HCT116 (cell line): ENCODE measurements around the gene BSPRY. TPM values are rescaled to one million over a fixed set of nuclear protein-coding genes. Genes with fewer than 3 reads are reported as not detected.

ENCODE experiments used
- ATAC-seq: fragments of 200-7000 bp; cut with Tn5 transposase; 2 replicates; pipeline ENCODE4 v1.9.1; 2020; ENCODE audit warnings: mild to moderate bottlenecking, moderate library complexity
- BruUV-seq: library from RNA; stranded (reverse); fragments of 400-500 nt; replicated peaks from 2 replicates; lab custom pipeline; 2021; lab: Mats Ljungman, UMichigan
- CTCF ChIA-PET: fragments of 300-600 bp; sonication (Branson Sonifier 250); formaldehyde crosslinking; loops from one replicate; lab custom pipeline; 2021; ENCODE audit warnings: antibody characterized with exemption; lab: Charles Lee
- POLR2A ChIA-PET: fragments of 300-600, 350-600 bp; sonication (Branson Sonifier 250); formaldehyde crosslinking; loops from one replicate; lab custom pipeline; 2021; ENCODE audit warnings: antibody characterized with exemption; lab: Charles Lee
- RAD21 ChIA-PET, 2 experiments: fragments of 300-600 bp; sonication (Branson Sonifier 250); formaldehyde crosslinking; loops; one replicate each; lab custom pipeline; 2023; ENCODE audit warnings: low total read pairs in 2 of 2; ENCODE audit not compliant: uncharacterized antibody in 2 of 2, unreplicated experiment in 2 of 2, low non-redundant PET in 1 of 2; lab: Charles Lee
- DNase-seq: peaks from one replicate; pipeline ENCODE4 v3.0.0-alpha.2; 2010; ENCODE audit warnings: low read depth, low spot score
- H2AFZ ChIP-seq: fragments of 200-600 bp; shearing (Covaris generic), sonication (generic); 2 replicates; pipeline ENCODE4 v1.6.1; 2017; ENCODE audit warnings: low read depth, mixed run types, mixed read lengths, antibody characterized with exemption, low read length; ENCODE audit not compliant: poor library complexity, severe bottlenecking
- H3K27ac ChIP-seq: 2 replicates; pipeline ENCODE4 v1.5.1; 2012; ENCODE audit warnings: low read depth, low read length
- H3K27me3 ChIP-seq: fragments of 200-600 bp; sonication (generic); 2 replicates; pipeline ENCODE4 v1.6.1; 2016; ENCODE audit warnings: mixed run types, low read length, mixed read lengths; ENCODE audit not compliant: insufficient read depth
- H3K36me3 ChIP-seq, 2 experiments: fragments of 200-500 bp in 1 of 2; fragments of 200-600 bp in 1 of 2; sonication (Bioruptor generic) in 1 of 2; sonication (generic) in 1 of 2; 2 replicates each; pipeline versions ENCODE4 v1.5.1 to v1.6.1; 2014 to 2016; ENCODE audit warnings: low read length in 2 of 2, inconsistent platforms in 1 of 2, mixed read lengths in 1 of 2, mixed run types in 1 of 2; ENCODE audit not compliant: insufficient read depth in 2 of 2, control insufficient read depth in 1 of 2
- H3K4me1 ChIP-seq, 2 experiments: fragments of 200-600 bp in 1 of 2; sonication (generic) in 1 of 2; 2 replicates each; pipeline versions ENCODE4 v1.5.1 to v1.6.1; 2012 to 2017; ENCODE audit warnings: low read length in 2 of 2, inconsistent platforms in 1 of 2, mild to moderate bottlenecking in 1 of 2, mixed read lengths in 1 of 2, mixed run types in 1 of 2, moderate library complexity in 1 of 2; ENCODE audit not compliant: insufficient read depth in 2 of 2, control insufficient read depth in 1 of 2
- H3K4me2 ChIP-seq: fragments of 200-600 bp; sonication (generic); 2 replicates; pipeline ENCODE4 v1.6.1; 2017; ENCODE audit warnings: mixed run types, low read length, mixed read lengths
- H3K4me3 ChIP-seq, 2 experiments: fragments of 200-600 bp in 1 of 2; sonication (generic) in 1 of 2; replicated peaks in 1 of 2; 2 replicates each; pipeline ENCODE4 v1.5.1; 2011 to 2016; ENCODE audit warnings: low read length in 2 of 2, control low read depth in 1 of 2, low read depth in 1 of 2, mild to moderate bottlenecking in 1 of 2, mixed read lengths in 1 of 2, mixed run types in 1 of 2
- H3K79me2 ChIP-seq: fragments of 200-600 bp; sonication (generic); 2 replicates; pipeline ENCODE4 v1.6.1; 2017; ENCODE audit warnings: mild to moderate bottlenecking, mixed run types, low read length, moderate library complexity, mixed read lengths; ENCODE audit not compliant: insufficient read depth
- H3K9ac ChIP-seq: fragments of 200-600 bp; sonication (generic); 2 replicates; pipeline ENCODE4 v1.6.1; 2016; ENCODE audit warnings: low read length, mixed read lengths
- H3K9me2 ChIP-seq: fragments of 200-600 bp; sonication (generic), shearing (Covaris generic); 2 replicates; pipeline ENCODE4 v1.6.1; 2017; ENCODE audit warnings: mixed run types, mild to moderate bottlenecking, moderate library complexity; ENCODE audit not compliant: insufficient read depth
- H3K9me3 ChIP-seq, 2 experiments: fragments of 200-500 bp in 1 of 2; fragments of 200-600 bp in 1 of 2; sonication (Bioruptor generic) in 1 of 2; sonication (generic) in 1 of 2; 2 replicates each; pipeline ENCODE4 v1.6.1; 2014 to 2017; ENCODE audit warnings: low read length in 2 of 2, mixed read lengths in 2 of 2, inconsistent platforms in 1 of 2, low read depth in 1 of 2, mild to moderate bottlenecking in 1 of 2, mixed run types in 1 of 2, moderate library complexity in 1 of 2; ENCODE audit not compliant: control insufficient read depth in 1 of 2, insufficient read depth in 1 of 2
- H4K20me1 ChIP-seq: fragments of 200-600 bp; sonication (generic), shearing (Covaris generic); 2 replicates; pipeline ENCODE4 v1.6.1; 2017; ENCODE audit warnings: mixed run types, mild to moderate bottlenecking, moderate library complexity; ENCODE audit not compliant: insufficient read depth
- EGR1 ChIP-seq: IDR thresholded peaks from 2 replicates; pipeline ENCODE4 v1.6.1; 2012; ENCODE audit warnings: low read depth
- FOSL1 ChIP-seq: IDR thresholded peaks from 2 replicates; pipeline ENCODE4 v1.6.1; 2012; ENCODE audit warnings: low read depth
- JUND ChIP-seq: IDR thresholded peaks from 2 replicates; pipeline ENCODE4 v1.6.1; 2012
- POLR2A ChIP-seq: IDR thresholded peaks from 2 replicates; pipeline ENCODE4 v1.7.0; 2011; ENCODE audit warnings: borderline replicate concordance; ENCODE audit not compliant: insufficient read depth, insufficient read length; ENCODE audit errors: extremely low read depth
- POLR2AphosphoS5 ChIP-seq: IDR thresholded peaks from 2 replicates; pipeline ENCODE4 v1.6.1; 2011; ENCODE audit warnings: mild to moderate bottlenecking, low read depth, low read length, moderate library complexity
- REST ChIP-seq: IDR thresholded peaks from 2 replicates; pipeline ENCODE4 v1.6.1; 2012; ENCODE audit warnings: low read depth
- SRF ChIP-seq: IDR thresholded peaks from 2 replicates; pipeline ENCODE4 v1.6.1; 2012; ENCODE audit warnings: low read depth
- TCF7L2 ChIP-seq: IDR thresholded peaks from 2 replicates; pipeline ENCODE4 v1.7.0; 2011; ENCODE audit warnings: borderline replicate concordance, inconsistent platforms; ENCODE audit not compliant: insufficient read depth, insufficient read length; ENCODE audit errors: extremely low read depth
- intact Hi-C: fragments of 100-400 bp; cut with micrococcal nuclease; formaldehyde crosslinking; loops from 2 replicates; pipeline ENCODE4 v1.10.0; 2022
- total RNA-seq: library from RNA; stranded (reverse); gene quantifications from one replicate; pipeline ENCODE4 v1.2.1, GENCODE V29; 2021; ENCODE audit not compliant: unreplicated experiment

BSPRY gene
- total RNA-seq, 1 experiment from 2014 or later: 22.7 TPM

DNA sequence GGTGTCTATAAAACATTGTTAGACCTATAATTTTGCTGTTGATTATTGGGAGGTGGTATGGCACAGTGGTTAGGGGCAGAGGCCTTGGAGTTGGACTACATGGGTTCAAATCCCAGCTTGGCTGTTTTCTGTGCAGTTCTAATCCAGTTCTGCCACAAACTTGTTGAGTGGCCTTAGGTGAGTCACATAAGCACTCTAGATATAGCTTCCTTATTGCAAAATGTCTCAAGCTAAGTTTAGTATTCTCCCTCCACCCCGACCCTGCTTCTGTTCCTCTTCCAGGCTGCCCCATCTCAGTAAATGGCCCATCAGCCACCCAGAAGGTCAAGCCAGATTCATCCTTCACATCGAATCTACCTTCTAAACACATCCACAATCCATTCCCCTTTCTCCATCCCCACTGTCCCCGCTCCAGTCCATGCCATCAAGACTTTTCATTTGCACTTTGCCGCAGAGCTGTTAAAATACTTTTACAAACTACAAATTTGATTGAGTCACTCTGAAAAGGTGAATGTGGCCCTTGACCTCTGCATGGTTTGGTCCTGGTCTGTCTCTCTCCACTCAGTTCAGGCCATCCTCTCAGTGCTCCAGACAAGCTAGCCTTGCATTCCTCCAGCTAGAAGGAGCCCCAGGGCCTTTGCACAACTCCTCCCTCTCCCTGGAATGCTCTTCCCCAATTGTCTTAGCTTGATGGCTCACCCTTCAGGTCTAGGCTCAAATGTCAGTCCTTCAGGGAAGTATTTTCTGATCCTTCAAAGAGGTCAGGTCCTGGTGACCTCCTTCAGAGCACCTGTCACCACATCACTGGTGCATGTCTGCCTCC is 37.4 kb downstream of the BSPRY start:
- ChIA-PET CTCF (interaction anchor here (0.6 kb wide), 1 partner anchor 222 kb away, joined by 3 read pairs; no protein-coding TSS in a partner anchor), POLR2A (interaction anchor here (1.0 kb wide), 1 partner anchor 15 kb away, joined by 3 read pairs; the partner anchor contains the start of gene ALAD), RAD21 (no interaction called here)
- BruUV-seq: TSS peak; percentile 60
- H3K4me3 ChIP-seq: no peak overlapping the region
- H3K4me1 ChIP-seq: peaks cover 6 to 7% of the 10 kb centered on the region in 2 experiments; a peak in 3 of 4 replicates
- no peaks in the 10 kb centered on the region for H3K9me2 ChIP-seq
- H3K79me2 ChIP-seq: no peaks in the 10 kb centered on the region
- intact Hi-C loops: no loop called here
- no peak for TF ChIP-seq EGR1
- no peak for TF ChIP-seq TCF7L2
- TF ChIP-seq POLR2AphosphoS5: no peak
- TF ChIP-seq POLR2A: no peak
- TF ChIP-seq FOSL1: no peak
- no peak for TF ChIP-seq REST
- no peak for TF ChIP-seq SRF
- no peak for TF ChIP-seq JUND
- no peak overlapping the region for H3K4me2 ChIP-seq
- no peak overlapping the region for H2AFZ ChIP-seq
- H4K20me1 ChIP-seq: no peaks in the 10 kb centered on the region
- no peak for DNase-seq
- no peak for ATAC-seq
- no peaks in the 10 kb centered on the region for H3K27me3 ChIP-seq
- no peak overlapping the region for H3K27ac ChIP-seq
- H3K9ac ChIP-seq: no peak overlapping the region
- H3K9me3 ChIP-seq: no peaks in the 10 kb centered on the region
- H3K36me3 ChIP-seq: 0 out of 4 replicates have a peak, but pooled peaks cover 0 to 3% of the 10 kb centered on the region in 2 experiments
